HG03342 (cell line): ENCODE data around the gene ZDHHC3.
A peak's percentile ranks its signal among the peaks of the same experiment; 100 is the strongest.

Experiments
- ATAC-seq: cut with Tn5 transposase; IDR thresholded peaks from one replicate; pipeline ENCODE4 v1.9.1; 2021; ENCODE audit warnings: mild to moderate bottlenecking, moderate library complexity; ENCODE audit not compliant: unreplicated experiment

ZDHHC3 gene, protein sequence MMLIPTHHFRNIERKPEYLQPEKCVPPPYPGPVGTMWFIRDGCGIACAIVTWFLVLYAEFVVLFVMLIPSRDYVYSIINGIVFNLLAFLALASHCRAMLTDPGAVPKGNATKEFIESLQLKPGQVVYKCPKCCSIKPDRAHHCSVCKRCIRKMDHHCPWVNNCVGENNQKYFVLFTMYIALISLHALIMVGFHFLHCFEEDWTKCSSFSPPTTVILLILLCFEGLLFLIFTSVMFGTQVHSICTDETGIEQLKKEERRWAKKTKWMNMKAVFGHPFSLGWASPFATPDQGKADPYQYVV

GRCh38 chr3:44976002-44976815, at the start of gene ZDHHC3, which contains the start of gene EXOSC7:
ZDHHC3 (minus strand) TSS chr3:44976174; CDS start chr3:44959436, 16,738 bp downstream.
EXOSC7 (plus strand) TSS chr3:44976244; CDS start chr3:44976278, 34 bp downstream.
- peak; percentile 70 for ATAC-seq

DNA sequence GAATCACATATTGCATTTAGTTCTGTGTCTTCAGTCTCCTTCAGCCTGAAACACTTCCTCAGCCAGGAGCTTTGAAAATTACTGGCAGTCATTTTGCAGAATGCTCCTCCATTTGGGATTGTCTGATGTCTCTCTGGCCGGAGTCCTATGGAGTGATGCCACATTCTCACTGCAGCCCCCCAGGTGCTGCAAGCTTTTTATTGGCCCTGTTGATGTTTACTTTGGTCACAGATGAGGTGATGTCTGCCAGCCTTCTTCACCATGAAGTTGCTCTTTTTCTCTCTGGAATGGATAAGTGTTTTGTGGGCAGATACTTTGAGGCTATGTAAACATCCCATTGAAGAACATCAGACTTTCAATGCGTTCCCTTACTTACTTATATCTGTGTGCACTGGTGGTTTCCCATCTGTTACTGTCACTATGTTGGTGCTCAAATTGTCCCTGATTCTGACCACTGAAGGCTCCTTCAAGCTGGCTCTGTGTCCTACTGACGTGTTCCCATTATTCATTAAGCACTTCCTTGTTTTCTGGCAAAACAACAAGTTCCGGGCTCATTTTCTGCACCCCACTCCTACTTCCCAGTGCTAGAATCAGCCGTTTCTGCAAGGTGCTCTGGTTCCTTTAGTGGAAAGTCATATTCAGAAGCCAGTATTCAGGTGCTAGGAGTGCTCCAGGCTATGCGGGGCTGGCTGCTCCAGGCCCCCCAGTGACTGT, 48.7 kb upstream of the ZDHHC3 start:
- no peak for ATAC-seq

DNA sequence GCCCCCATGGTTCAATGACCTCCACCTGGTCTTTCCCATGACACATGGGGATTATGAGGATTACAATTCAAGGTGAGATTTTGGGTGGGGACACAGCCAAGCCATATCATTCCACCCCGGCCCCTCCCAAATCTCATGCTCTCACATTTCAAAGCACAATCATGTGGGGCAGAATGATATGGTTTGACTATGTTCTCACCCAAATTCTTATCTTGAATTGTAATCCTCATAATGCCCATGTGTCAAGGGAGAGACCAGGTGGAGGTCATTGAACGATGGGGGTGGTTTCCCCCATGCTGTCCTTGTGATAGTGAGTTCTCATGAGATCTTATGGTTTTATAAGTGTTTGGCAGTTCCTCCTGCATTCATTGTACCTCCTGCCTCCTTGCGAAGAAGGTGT, 47.7 kb upstream of the ZDHHC3 start:
- no peak for ATAC-seq

DNA sequence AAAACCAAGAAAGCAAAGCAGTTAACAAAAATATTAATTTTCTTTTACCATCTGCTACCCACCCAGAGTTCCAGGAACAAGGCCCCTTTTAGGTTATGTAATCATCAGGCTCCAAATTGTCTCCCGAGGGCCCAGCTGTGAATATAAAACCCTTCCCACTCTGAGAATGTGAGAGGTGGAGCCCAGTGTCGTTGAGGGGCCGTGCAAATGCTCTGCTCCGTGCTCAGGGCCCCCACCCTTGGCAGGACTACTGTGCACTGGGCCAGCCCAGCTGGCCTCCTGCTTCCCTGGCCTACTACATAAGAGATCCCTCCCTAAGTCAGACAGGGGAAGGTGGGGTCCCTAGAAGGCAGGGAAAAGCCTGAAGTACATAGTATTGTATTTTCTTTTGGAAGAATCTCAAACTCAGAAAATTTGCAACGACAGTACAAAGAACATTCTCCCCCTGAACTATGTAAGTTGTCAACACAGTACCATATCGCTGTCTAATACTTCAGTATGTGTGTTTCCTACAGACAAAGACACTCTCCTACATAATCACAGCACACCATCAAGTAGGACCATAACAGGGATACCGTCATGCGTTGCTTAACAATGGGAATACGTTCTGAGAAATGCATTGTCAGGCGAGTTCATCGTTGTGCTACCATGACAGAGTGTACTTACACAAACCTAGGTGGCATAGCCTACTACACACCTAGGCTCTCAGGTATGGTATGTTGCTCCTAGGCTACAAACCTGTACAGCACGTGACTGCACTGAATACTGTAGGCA, 45.7 kb upstream of the ZDHHC3 start:
- no peak for ATAC-seq

- ATAC-seq: no peak
These were observed 44.6 kb upstream of the ZDHHC3 start for GRCh38 chr3:45020534-45020933.

DNA sequence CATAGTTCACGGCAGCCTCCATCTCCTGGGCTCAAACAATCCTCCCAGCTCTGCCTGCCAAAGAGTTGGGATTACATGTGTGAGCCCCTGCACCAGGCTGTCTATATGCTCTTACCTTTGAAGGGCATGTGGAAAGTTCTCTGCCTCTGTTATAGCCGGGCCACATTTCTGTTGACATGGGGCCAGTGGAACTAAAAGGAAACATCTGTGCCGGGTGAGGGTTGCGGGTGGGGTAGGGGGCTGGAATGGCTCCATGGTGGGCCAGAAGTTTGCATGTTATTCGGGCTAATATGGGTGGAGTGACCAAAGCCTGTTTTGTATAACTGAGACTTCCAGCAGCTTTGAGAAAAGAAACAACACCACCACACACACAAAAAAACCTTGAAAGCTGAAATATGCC, 41.8 kb upstream of the ZDHHC3 start:
- no peak for ATAC-seq

- ATAC-seq: no peak
These were observed 40.9 kb upstream of the ZDHHC3 start for GRCh38 chr3:45016916-45017315.

DNA sequence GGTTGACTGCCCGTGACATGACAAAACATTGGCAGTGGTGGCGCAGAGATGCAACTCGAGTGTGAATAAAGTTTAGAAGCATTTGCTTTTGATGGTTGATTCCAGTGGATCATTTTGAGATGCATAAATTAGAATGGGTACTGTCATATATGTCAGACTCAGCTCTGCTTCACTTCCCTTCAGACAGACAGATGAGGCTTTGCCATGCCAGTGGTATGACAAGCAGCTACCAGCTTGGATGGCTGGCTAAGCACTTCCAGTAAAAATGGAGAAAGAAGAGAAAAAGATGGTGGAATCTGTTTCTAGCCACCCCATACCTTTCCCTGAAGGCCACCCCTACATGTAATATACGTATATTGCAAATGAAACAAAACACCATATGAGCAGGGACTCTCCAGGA, 36.6 kb upstream of the ZDHHC3 start:
- ATAC-seq: no peak

- ATAC-seq: no peak
These were observed 36.0 kb upstream of the ZDHHC3 start for GRCh38 chr3:45011756-45012508.

DNA sequence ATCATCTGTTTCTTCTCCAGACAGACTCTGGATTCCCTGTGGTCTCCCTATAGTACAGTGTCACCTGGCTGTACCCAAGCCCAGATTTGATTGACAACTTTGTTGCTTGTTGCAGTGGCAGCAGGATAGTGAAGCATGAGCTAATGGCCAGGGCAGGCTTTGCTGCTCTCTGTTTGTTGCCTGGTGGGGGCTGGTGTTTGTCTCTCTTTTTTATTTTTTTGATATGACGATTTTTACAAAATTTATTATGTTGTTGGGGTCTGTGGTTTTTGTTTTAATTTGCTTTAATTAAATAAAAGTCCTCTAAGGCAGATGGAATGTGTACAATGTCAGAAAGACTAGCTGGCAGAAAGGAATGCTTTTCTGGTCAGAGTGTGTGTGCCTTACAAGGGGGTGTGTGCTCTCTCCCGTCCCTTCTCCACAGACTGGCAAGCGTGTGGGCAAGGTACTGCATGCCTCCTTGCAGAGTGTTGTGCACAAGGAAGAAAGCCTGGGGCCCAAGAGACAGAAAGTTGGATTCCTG, 34.9 kb upstream of the ZDHHC3 start:
- ATAC-seq: no peak

DNA sequence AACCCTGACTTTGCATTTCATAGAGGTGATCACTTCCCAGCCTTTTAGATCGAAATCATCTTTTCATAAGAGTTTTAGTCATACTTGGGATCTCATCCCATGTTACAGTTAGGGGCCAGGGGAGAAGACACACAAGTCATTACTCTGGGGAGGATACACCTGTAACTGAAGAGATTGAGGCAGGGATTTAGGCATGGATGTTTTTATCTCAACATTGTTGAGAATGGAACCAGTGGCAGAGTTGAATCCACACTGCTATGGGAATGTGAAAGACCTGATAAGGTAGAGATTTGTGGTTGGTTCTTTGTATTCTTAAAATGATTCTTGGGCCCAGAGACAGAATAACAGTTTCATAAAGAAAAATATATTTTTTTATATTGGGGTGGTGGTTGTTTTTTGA, 33.9 kb upstream of the ZDHHC3 start:
- no peak for ATAC-seq

DNA sequence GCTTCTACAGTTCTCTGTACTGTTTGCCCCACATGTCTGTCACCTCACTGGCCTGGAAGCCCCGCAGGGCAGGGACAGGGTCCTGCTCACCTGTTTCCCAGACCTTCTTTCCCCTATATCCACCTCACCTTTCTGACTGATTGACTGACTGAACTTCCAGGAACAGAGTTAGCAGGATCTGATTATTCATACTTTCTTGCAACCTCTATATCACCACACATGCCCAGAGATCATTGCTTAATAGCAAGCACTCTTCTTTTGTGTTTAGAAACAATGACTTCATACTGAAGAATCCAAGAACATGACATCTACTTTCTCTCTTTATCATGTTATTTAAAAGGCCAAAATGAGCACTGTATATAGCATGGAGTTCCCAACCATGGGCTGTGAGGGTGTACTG, 32.1 kb upstream of the ZDHHC3 start:
- ATAC-seq: no peak

GRCh38 chr3:45007091-45007490, 31.1 kb upstream of the ZDHHC3 start:
- no peak for ATAC-seq

DNA sequence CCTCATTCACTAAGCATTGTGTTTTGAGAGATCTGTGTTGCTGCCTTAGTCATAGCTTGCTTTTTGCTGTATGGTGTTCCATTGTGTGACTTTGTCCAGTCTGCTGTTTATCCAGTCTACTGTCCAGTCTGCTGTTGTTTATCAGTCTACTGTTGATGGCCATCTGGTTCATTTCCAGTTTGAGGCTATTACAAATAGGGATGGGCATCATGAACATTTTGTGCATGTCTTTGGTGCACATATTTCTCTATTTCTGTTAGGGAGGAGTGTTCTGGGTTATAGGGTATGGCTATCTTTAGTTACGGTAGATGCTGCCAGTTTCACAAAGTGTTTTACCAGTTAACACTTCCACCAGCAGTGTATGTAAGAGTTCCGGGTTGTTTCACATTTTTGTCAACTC, 27.9 kb upstream of the ZDHHC3 start:
- no peak for ATAC-seq

DNA sequence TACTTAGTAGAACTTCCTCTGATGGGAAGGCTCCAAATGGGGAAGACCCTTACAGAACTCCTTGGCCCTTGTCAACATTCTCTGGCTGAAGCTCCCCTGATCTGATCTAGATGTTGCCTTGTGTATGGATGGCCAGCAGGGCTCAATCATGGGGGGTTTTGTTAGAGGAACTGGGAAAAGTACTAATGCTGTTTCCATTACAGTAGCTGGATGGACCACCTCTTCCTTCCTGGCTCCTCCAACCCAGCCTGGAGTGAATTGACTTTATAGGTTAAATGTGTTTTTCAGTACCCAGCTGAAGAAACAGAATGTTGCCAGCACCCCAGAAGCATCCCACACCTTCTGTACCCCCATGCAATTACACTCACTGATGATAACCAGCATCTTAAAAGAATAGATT, 27.4 kb upstream of the ZDHHC3 start:
- ATAC-seq: no peak

DNA sequence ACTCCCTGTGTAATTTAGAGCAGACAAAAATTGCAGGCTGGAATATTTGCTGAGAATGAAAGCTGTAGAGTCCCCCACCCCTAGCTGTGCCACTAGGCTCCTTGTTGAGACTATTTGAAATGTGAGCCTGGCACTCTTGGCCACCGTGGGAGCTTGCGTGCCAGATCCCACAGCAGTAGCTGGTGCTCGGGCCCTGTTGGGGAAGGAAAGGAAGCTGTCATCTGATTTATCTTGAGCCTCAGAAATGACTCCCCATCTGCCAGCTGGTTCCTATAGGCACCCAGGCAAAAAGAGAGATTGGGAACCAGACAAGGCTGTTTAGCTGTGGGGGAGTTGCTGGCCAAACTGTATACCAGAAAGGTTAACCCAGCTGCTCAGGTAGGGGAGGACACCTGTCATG, 26.7 kb upstream of the ZDHHC3 start:
- ATAC-seq: no peak

DNA sequence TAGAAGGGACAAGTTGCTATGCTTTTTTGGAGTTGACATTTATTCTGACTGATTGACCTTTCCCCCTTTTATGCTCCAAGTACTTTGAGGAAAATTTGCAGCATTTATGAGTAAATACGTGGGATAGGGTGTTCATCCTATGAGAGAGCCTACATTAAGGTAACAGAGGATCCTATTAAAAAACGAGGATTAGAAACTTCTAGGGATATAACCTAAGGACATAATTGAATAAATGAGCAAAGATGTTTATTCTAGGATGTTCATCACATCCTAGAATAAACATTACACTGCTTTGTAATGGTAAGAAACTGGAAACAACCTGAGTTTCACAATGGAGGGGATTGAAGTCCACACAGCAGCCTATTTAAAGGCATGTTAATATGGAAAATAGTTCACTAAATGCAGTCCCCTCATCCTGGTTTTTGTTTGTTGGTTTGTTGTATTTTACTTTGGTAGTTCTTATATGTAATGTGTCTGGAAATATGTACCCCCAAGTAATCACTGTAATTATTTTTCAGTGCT, 26.2 kb upstream of the ZDHHC3 start:
- ATAC-seq: no peak

GRCh38 chr3:45001738-45002137, 25.8 kb upstream of the ZDHHC3 start:
- ATAC-seq: no peak

DNA sequence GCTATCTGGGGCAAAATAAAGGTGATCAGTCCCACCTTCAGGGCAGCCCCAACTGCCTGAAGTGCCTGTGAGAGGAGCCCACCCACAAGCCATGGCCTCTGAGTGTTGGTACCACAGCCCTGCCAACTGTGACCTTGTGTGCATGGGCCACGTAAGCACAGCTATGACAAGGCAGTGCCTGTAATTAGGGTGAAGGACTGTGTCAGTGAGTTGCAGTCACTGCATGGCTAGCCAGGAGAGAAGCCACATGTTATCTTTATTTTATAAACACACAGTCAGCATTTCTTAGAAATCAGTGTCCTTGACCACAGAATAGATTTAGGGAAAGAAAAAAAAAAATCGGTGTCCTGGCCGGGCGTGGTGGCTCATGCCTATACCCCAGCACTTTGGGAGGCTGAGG, 24.8 kb upstream of the ZDHHC3 start:
- no peak for ATAC-seq

DNA sequence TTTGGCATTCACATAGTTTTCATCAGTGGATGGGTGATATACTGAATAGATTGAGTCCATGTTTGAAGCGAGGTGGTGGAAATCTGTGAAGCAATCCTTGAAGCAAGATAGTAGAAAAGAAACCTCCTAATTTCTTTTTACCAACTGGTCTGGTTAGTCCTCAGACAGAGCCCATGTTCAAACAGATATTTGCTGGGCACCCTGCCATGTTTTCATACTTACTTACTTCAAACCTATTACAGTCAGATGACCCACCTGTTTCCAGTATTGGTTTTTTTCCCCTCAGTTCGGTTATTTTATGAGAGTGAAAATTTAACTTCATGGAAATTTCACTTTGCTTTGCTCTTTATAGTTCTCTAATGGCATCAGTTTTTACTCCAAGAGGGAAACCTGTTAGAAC, 23.8 kb upstream of the ZDHHC3 start:
- no peak for ATAC-seq
